PC-3 (cell line): ENCODE results near the gene NTPCR. TPM values are rescaled to one million over a fixed set of nuclear protein-coding genes. Genes with fewer than 3 reads are reported as not detected.
A peak's percentile ranks its signal among the peaks of the same experiment; 100 is the strongest.

ENCODE experiments used
- ATAC-seq: fragments of 200-7000 bp; cut with Tn5 transposase; 2 replicates; pipeline ENCODE4 v1.9.1; 2020; ENCODE audit warnings: mild to moderate bottlenecking, moderate library complexity
- BruUV-seq: library from RNA; stranded (reverse); fragments of 400-500 nt; replicated peaks from 2 replicates; lab custom pipeline; 2021; lab: Mats Ljungman, UMichigan
- CTCF ChIA-PET: fragments of 300-600 bp; sonication (Branson Sonifier 250); formaldehyde crosslinking; loops from one replicate; lab custom pipeline; 2022; ENCODE audit warnings: antibody characterized with exemption; lab: Charles Lee
- POLR2A ChIA-PET: fragments of 300-600 bp; sonication (Branson Sonifier 250); formaldehyde crosslinking; loops from one replicate; lab custom pipeline; 2022; ENCODE audit warnings: antibody characterized with exemption; ENCODE audit not compliant: unreplicated experiment; lab: Charles Lee
- DNase-seq: peaks from one replicate; pipeline ENCODE4 v3.0.0-alpha.2; 2015
- H2AFZ ChIP-seq: fragments of 300-600 bp; sonication (generic); 2 replicates; pipeline ENCODE4 v1.6.0; 2016; ENCODE audit warnings: antibody characterized with exemption, low read length
- H3F3A ChIP-seq: fragments of 300-600 bp; sonication (generic); one replicate; pipeline ENCODE4 v1.6.0; 2017; ENCODE audit warnings: antibody characterized with exemption, low read length, control low read depth, mild to moderate bottlenecking; ENCODE audit not compliant: unreplicated experiment
- H3K27ac ChIP-seq: fragments of 300-600 bp; sonication (generic); 2 replicates; pipeline ENCODE4 v1.5.1; 2016; ENCODE audit warnings: mild to moderate bottlenecking, low read length
- H3K27me3 ChIP-seq: fragments of 300-600 bp; sonication (generic); 2 replicates; pipeline ENCODE4 v1.6.1; 2016; ENCODE audit warnings: low read length, mixed read lengths
- H3K36me3 ChIP-seq: fragments of 300-600 bp; sonication (generic); 2 replicates; pipeline ENCODE4 v1.6.1; 2016; ENCODE audit warnings: low read depth, mixed run types, low read length, mixed read lengths
- H3K4me1 ChIP-seq: fragments of 300-600 bp; sonication (generic); 2 replicates; pipeline ENCODE4 v1.5.1; 2016; ENCODE audit warnings: low read length; ENCODE audit not compliant: insufficient read depth
- H3K4me2 ChIP-seq: fragments of 300-600 bp; sonication (generic); 2 replicates; pipeline ENCODE4 v1.6.0; 2016; ENCODE audit warnings: low read length
- H3K4me3 ChIP-seq: fragments of 300-600 bp; sonication (generic); 2 replicates; pipeline ENCODE4 v1.5.1; 2016; ENCODE audit warnings: mild to moderate bottlenecking, low read length, mixed read lengths
- H3K79me2 ChIP-seq: fragments of 300-600 bp; sonication (generic); 2 replicates; pipeline ENCODE4 v1.6.1; 2017; ENCODE audit warnings: low read length, mixed read lengths
- H3K9ac ChIP-seq: fragments of 300-600 bp; sonication (generic); 2 replicates; pipeline ENCODE4 v1.6.0; 2016; ENCODE audit warnings: mild to moderate bottlenecking, low read length
- H3K9me2 ChIP-seq: fragments of 300-600 bp; sonication (generic); replicated peaks from 2 replicates; pipeline ENCODE4 v1.6.1; 2016; ENCODE audit warnings: mixed run types, low read length, mixed read lengths
- H3K9me3 ChIP-seq: fragments of 300-600 bp; sonication (generic); 2 replicates; pipeline ENCODE4 v1.6.1; 2016; ENCODE audit warnings: low read length, mixed read lengths
- H4K20me1 ChIP-seq: fragments of 300-600 bp; sonication (generic); 2 replicates; pipeline ENCODE4 v1.6.1; 2016; ENCODE audit warnings: low read length, mixed read lengths
- CTCF ChIP-seq: fragments of 300-600 bp; sonication (generic); conservative IDR thresholded peaks from 2 replicates; pipeline ENCODE4 v1.5.1; 2017; ENCODE audit warnings: antibody characterized with exemption, low read depth, mild to moderate bottlenecking, low read length
- EZH2 ChIP-seq: fragments of 300-600 bp; sonication (generic); IDR thresholded peaks from one replicate; pipeline ENCODE4 v1.6.1; 2017; ENCODE audit warnings: antibody characterized with exemption, mild to moderate bottlenecking, low read length; ENCODE audit not compliant: unreplicated experiment
- EZH2phosphoT487 ChIP-seq: fragments of 300-600 bp; sonication (generic); IDR thresholded peaks from 2 replicates; pipeline ENCODE4 v1.6.1; 2018; ENCODE audit warnings: mild to moderate bottlenecking, antibody characterized with exemption, low read length, borderline replicate concordance
- intact Hi-C: fragments of 100-400 bp; cut with micrococcal nuclease; formaldehyde crosslinking; loops from 2 replicates; pipeline ENCODE4 v1.9.0; 2023
- total RNA-seq: library from RNA; depleted of rRNA; stranded (reverse); fragments of >200 nt; gene quantifications from 2 replicates; pipeline ENCODE4 v1.2.3, GENCODE V29; 2014

NTPCR gene
- total RNA-seq, 1 experiment from 2014 or later = 43.1 TPM

DNA sequence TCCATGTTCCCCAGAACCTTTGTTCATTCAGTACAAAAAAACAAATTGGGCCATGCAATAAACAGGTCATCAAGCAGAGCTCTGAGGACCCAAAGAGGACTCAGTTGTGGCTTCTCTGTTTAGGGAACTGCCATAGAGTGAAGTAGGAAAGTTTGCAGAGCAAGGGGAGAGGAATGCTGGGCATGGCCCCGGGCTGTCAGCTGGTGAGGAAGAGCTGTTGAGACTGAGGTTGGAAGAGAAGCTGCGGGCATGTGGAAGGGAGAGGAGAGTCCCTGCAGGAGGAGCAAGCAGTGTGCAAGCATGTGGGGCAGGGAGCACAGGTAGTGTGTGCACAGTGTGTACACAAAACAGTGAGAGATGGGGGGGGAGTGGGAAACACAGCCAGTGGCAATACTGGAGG, 71.8 kb downstream of the NTPCR start:
- Histone ChIP-seq H3K4me2 (no peak overlapping the region), H2AFZ (no peak overlapping the region), H3K27me3 (no peaks in the 10 kb centered on the region), H3K4me1 (peaks cover 18% of the 10 kb centered on the region), H3K4me3 (no peak overlapping the region), H3K36me3 (no peaks in the 10 kb centered on the region), H3K9me2 (no peaks in the 10 kb centered on the region), H3F3A (no peaks in the 10 kb centered on the region), H3K9ac (no peak overlapping the region), H3K79me2 (no peaks in the 10 kb centered on the region), H4K20me1 (no peaks in the 10 kb centered on the region), H3K27ac (no peak overlapping the region), H3K9me3 (no peaks in the 10 kb centered on the region)
- no peak for TF ChIP-seq EZH2phosphoT487
- TF ChIP-seq EZH2 = no peak
- no peak for TF ChIP-seq CTCF
- ATAC-seq (no peak), DNase-seq (no peak)
- ChIA-PET POLR2A (no interaction called here), CTCF (no interaction called here)
- intact Hi-C loops = no loop called here
- BruUV-seq = no TSS peak

DNA sequence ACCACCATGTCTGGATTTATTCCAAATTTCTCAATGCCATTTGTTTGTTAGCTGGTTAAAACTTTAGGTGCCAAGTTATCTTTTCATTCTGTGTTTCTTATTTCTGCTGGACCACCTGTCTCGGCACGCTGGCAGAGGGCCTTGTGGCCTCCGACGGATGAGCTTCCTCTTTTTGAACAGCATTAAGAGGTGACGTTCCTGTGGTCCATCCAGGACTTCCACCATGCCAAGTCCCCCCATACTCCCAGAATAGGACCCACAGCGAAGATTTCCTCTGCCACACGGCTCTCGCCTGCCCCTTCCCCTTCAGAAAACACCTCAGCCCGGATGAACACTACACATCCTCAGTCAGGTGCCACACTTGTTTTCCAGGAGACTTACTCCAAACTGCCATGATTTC, 73.8 kb downstream of the NTPCR start:
- H3K79me2 ChIP-seq = no peaks in the 10 kb centered on the region
- H3K9ac ChIP-seq = no peak overlapping the region
- ChIA-PET CTCF (no interaction called here), POLR2A (no interaction called here)
- H4K20me1 ChIP-seq = no peaks in the 10 kb centered on the region
- TF ChIP-seq EZH2 (no peak), EZH2phosphoT487 (no peak), CTCF (no peak)
- no peak for DNase-seq
- no peak overlapping the region for H3K4me3 ChIP-seq
- H3K36me3 ChIP-seq = no peaks in the 10 kb centered on the region
- H3K27me3 ChIP-seq = no peaks in the 10 kb centered on the region
- peaks cover 18% of the 10 kb centered on the region for H3K4me1 ChIP-seq
- H3K9me3 ChIP-seq = no peaks in the 10 kb centered on the region
- no peak overlapping the region for H3K4me2 ChIP-seq
- H3F3A ChIP-seq = no peaks in the 10 kb centered on the region
- H2AFZ ChIP-seq = no peak overlapping the region
- intact Hi-C loops = no loop called here
- ATAC-seq = no peak
- no peaks in the 10 kb centered on the region for H3K9me2 ChIP-seq
- no TSS peak for BruUV-seq
- no peak overlapping the region for H3K27ac ChIP-seq

DNA sequence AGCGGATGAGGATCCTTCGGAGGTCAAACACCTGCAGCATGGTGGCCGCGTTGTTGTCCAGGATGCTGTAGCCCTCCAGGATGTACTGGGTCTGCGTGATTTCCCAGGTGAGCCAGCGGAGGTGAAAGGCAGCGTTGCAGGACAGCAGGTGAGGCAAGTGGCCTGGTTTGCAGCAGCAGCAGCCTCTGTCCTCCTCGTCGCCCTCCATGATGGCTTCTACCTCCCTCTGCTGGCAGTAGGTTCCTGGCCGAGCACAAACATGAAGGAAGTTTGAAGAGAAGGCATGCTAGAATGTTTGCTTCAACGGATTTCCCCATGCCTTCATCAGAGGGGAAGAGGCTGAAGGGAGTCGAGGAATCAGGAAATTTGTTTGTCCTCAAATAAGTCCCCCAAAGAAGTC, 74.7 kb downstream of the NTPCR start:
- intact Hi-C loops = loop anchor here (1.0 kb wide), 2 partner anchors 147 to 395 kb away; partner anchors contain the start of gene SIPA1L2
- Histone ChIP-seq H3K4me3 (no peak overlapping the region), H3K9me3 (no peaks in the 10 kb centered on the region), H3K9me2 (no peaks in the 10 kb centered on the region), H3K27ac (peak overlapping the region; percentile 59), H3K27me3 (no peaks in the 10 kb centered on the region), H4K20me1 (no peaks in the 10 kb centered on the region), H3K4me1 (peaks cover 18% of the 10 kb centered on the region), H3K79me2 (no peaks in the 10 kb centered on the region), H2AFZ (no peak overlapping the region), H3K9ac (no peak overlapping the region), H3K36me3 (no peaks in the 10 kb centered on the region), H3F3A (no peaks in the 10 kb centered on the region), H3K4me2 (peak overlapping the region; percentile 30)
- DNase-seq (peak; percentile 67), ATAC-seq (peak; percentile 64)
- TF ChIP-seq EZH2phosphoT487 (no peak), CTCF (peak; percentile 81)
- BruUV-seq = no TSS peak
- ChIA-PET POLR2A (no interaction called here), CTCF (interaction anchor here (0.6 to 1.1 kb wide), 3 partner anchors 88 to 395 kb away, joined by 3 to 8 read pairs (median 5); partner anchors contain the start of gene SIPA1L2)
